NB4 (cell line): ENCODE data around the gene RYR3.

ENCODE experiments used
- DNase-seq: peaks from one replicate; pipeline ENCODE4 v3.0.0; 2010; ENCODE audit warnings: low read depth
- H3K4me3 ChIP-seq: one replicate; pipeline ENCODE4 v1.5.1; 2011; ENCODE audit warnings: mild to moderate bottlenecking, low read depth, low read length, moderate library complexity
- MYC ChIP-seq: IDR thresholded peaks from 2 replicates; pipeline ENCODE4 v1.6.1; 2011; ENCODE audit warnings: low read depth, low read length
- POLR2A ChIP-seq: IDR thresholded peaks from 2 replicates; pipeline ENCODE4 v1.6.1; 2011; ENCODE audit warnings: mild to moderate bottlenecking; ENCODE audit not compliant: insufficient read length; ENCODE audit errors: extremely low read depth
- TF ChIP-seq, protein P1 (sequence below): IDR thresholded peaks from one replicate; pipeline ENCODE4 v1.5.1; 2012; ENCODE audit warnings: low read depth, low read length
- TF ChIP-seq, protein P2 (sequence below): IDR thresholded peaks from 2 replicates; pipeline ENCODE4 v1.6.1; 2011; ENCODE audit warnings: low read depth, low read length

RYR3 gene

DNA sequence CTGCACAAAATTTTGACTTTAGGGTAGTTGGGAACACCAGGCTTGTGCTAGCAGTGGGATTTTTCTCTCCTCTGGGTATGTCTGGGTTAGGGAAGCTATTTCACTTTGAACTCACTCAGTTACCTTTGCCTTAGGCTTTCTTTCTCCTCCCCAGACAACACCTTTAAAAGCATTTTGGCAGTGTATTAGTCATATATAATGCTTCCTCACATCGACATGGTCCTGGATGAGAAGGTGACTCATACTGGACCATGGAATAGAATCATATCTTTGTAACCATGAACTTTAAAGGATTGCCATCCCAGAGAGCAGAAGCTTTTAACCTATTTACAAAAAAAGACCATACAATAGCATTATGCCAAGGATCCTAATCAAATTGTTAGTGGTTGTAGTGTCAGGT, 2.7 kb downstream of the RYR3 start:
- no peak for DNase-seq
- TF ChIP-seq POLR2A (no peak), MYC (no peak)
- TF ChIP-seq, protein P1, sequence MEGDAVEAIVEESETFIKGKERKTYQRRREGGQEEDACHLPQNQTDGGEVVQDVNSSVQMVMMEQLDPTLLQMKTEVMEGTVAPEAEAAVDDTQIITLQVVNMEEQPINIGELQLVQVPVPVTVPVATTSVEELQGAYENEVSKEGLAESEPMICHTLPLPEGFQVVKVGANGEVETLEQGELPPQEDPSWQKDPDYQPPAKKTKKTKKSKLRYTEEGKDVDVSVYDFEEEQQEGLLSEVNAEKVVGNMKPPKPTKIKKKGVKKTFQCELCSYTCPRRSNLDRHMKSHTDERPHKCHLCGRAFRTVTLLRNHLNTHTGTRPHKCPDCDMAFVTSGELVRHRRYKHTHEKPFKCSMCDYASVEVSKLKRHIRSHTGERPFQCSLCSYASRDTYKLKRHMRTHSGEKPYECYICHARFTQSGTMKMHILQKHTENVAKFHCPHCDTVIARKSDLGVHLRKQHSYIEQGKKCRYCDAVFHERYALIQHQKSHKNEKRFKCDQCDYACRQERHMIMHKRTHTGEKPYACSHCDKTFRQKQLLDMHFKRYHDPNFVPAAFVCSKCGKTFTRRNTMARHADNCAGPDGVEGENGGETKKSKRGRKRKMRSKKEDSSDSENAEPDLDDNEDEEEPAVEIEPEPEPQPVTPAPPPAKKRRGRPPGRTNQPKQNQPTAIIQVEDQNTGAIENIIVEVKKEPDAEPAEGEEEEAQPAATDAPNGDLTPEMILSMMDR = no peak
- TF ChIP-seq, protein P2, sequence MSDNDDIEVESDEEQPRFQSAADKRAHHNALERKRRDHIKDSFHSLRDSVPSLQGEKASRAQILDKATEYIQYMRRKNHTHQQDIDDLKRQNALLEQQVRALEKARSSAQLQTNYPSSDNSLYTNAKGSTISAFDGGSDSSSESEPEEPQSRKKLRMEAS = no peak
- no peak overlapping the region for H3K4me3 ChIP-seq

DNA sequence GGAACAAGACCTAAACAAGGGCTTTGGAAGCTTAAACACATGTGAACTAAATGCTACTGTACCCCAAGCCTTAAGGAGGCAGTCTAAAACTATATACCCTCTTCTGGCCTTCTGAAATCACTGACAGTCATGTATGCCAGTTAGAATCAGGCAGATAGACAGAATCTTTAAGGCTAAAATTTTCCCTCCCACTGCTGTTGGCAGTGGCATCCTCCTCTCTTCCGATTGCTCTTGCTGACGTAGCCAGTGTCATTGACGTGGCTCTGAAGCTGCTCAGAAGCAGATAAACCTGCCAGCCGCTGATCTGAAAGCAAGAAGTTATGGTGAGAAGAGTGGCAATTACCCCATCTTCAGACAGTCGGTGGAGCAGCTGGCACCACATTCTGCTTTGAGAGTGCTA, 3.3 kb downstream of the RYR3 start:
- H3K4me3 ChIP-seq = no peak overlapping the region
- TF ChIP-seq MYC (no peak), POLR2A (no peak)
- TF ChIP-seq, protein P2 = no peak
- TF ChIP-seq, protein P1 = no peak
- DNase-seq = no peak

DNA sequence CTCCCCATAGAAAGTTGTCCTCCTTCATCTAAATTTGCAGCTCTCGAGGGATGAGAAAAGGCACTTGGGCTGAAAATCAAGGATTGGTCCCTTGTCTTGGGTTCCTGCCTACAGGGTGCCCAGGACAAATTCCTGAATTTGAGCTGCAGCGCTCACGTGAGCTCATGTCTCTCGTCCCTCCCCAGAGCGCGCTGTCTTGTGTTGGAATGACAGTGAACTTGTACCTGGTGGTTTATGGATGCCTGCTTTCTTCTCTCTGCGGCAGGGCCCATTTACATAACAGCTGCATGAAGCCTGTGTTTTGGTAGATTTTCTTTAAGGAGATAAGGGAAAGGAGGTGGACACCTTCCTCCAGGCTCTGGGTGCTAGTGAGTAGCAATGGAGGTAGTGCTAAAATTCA, 4.3 kb downstream of the RYR3 start:
- H3K4me3 ChIP-seq = no peak overlapping the region
- TF ChIP-seq, protein P2 = no peak
- TF ChIP-seq POLR2A = no peak
- no peak for TF ChIP-seq MYC
- DNase-seq = no peak

DNA sequence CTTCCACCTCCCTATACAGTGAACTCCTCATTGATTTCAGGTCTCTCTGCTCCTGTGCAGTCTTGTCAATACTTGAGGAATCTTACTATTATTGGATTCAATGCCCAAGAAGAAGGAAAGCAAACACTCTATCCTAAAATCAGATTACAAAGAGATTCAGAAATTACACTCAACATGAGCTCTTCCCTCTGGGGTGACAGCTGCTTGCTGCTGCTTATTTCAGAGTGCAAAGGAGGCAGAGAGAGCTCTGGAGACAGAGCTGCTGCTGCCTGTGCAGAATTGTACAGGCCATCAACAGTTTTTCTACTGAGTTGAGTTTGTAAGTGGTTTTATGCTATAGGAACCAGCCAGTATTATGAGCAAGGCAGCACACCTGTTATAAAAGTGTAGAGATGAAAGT, 7.1 kb downstream of the RYR3 start:
- H3K4me3 ChIP-seq = no peak overlapping the region
- no peak for DNase-seq
- no peak for TF ChIP-seq POLR2A
- TF ChIP-seq MYC = no peak
- TF ChIP-seq, protein P1 = no peak
- TF ChIP-seq, protein P2 = no peak

DNA sequence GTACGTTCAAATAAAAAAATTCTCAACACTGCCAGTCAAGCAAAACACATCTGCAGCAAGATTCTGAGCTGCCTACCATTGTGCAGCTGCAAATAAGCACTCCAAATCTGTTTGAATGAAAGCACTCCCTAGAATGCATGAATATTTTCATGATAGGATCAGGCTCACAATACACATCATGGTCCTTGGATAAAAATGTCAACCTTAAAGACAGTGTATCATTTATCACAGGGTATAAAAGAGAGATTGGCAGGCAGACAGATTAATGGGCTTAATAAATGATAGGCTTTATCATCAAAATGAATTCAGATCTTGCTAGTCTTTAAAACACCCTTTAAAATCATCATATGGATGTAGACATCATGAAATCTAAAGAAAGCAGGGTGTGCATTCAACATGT, 9.2 kb downstream of the RYR3 start:
- DNase-seq = no peak
- H3K4me3 ChIP-seq = no peak overlapping the region
- TF ChIP-seq, protein P1 = no peak
- TF ChIP-seq POLR2A (no peak), MYC (no peak)
- TF ChIP-seq, protein P2 = no peak

DNA sequence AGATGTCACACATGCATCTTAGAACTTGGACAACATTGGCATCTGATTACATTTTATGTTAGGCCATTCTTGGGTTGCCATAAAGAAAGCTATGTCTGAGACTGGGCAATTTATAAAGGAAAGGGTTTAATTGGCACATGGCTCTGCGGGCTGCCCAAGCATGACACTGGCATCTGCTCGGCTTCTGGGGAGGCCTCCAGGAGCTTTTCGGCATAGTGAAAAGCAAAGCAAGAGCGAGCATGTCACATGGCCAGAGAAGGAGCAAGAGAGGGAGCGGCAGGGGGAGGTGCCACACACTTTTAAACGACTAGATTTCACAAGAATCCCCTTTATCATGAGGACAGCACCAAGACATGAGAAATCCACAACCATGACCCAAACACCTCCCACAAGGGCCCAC, 11.3 kb downstream of the RYR3 start:
- no peak for DNase-seq
- no peak for TF ChIP-seq POLR2A
- TF ChIP-seq, protein P2 = no peak
- no peak for TF ChIP-seq MYC
- TF ChIP-seq, protein P1 = no peak
- no peak overlapping the region for H3K4me3 ChIP-seq
